Measurements from ENCODE around the gene FPGS.

DNA sequence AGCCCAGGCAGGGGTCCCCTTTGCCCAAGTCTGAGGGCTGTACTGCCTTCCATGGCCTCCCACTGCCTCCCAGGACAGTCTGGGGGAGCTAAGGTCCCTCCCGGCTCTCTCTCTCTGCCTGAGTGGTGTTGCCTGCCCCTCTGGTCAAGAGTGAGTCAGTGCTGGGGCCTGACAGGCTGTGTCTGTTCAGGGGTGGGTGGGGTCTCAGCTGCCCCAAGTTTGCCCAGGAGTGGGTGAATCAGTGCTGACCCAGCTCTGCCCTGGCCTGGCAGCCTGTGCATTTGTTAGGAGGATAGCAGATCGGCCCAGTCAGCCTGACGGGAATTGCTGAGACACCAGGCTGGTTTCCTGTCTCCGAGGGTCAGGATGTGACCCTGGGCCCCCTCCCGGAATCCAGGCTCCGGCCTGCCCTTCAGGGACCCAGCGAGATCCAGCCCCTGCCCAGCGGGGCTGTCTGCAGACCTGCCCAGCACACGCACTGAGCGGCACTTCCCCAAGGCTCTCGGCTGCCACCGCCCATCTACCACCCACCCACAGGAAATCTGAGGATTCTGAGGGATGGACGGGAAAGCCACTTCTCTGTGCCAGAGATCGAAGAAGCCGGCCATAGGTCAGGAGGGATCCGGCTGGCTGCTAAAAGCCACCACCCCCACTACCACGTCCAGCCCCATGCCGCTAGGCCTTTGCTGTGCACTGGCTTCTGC lies 35.8 kb downstream of the FPGS start:
- TF ChIP-seq TAF1 (IDR thresholded peaks at IDR 0.05; ENCODE audit: borderline replicate concordance, low read depth, low read length) = peak; percentile 70; the same call in 1 of the 2 replicates
- TF ChIP-seq, protein P1, sequence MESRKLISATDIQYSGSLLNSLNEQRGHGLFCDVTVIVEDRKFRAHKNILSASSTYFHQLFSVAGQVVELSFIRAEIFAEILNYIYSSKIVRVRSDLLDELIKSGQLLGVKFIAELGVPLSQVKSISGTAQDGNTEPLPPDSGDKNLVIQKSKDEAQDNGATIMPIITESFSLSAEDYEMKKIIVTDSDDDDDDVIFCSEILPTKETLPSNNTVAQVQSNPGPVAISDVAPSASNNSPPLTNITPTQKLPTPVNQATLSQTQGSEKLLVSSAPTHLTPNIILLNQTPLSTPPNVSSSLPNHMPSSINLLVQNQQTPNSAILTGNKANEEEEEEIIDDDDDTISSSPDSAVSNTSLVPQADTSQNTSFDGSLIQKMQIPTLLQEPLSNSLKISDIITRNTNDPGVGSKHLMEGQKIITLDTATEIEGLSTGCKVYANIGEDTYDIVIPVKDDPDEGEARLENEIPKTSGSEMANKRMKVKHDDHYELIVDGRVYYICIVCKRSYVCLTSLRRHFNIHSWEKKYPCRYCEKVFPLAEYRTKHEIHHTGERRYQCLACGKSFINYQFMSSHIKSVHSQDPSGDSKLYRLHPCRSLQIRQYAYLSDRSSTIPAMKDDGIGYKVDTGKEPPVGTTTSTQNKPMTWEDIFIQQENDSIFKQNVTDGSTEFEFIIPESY (IDR thresholded peaks at IDR 0.05; ENCODE audit: borderline replicate concordance, low read depth) = 0 out of 2 replicates have a peak, but pooled peaks have one; percentile 18
- TF ChIP-seq, protein P2, sequence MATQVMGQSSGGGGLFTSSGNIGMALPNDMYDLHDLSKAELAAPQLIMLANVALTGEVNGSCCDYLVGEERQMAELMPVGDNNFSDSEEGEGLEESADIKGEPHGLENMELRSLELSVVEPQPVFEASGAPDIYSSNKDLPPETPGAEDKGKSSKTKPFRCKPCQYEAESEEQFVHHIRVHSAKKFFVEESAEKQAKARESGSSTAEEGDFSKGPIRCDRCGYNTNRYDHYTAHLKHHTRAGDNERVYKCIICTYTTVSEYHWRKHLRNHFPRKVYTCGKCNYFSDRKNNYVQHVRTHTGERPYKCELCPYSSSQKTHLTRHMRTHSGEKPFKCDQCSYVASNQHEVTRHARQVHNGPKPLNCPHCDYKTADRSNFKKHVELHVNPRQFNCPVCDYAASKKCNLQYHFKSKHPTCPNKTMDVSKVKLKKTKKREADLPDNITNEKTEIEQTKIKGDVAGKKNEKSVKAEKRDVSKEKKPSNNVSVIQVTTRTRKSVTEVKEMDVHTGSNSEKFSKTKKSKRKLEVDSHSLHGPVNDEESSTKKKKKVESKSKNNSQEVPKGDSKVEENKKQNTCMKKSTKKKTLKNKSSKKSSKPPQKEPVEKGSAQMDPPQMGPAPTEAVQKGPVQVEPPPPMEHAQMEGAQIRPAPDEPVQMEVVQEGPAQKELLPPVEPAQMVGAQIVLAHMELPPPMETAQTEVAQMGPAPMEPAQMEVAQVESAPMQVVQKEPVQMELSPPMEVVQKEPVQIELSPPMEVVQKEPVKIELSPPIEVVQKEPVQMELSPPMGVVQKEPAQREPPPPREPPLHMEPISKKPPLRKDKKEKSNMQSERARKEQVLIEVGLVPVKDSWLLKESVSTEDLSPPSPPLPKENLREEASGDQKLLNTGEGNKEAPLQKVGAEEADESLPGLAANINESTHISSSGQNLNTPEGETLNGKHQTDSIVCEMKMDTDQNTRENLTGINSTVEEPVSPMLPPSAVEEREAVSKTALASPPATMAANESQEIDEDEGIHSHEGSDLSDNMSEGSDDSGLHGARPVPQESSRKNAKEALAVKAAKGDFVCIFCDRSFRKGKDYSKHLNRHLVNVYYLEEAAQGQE (IDR thresholded peaks at IDR 0.05; ENCODE audit: low read depth, low read length) = 0 out of 2 replicates have a peak, but pooled peaks have one; percentile 9
- TF ChIP-seq, protein P3, sequence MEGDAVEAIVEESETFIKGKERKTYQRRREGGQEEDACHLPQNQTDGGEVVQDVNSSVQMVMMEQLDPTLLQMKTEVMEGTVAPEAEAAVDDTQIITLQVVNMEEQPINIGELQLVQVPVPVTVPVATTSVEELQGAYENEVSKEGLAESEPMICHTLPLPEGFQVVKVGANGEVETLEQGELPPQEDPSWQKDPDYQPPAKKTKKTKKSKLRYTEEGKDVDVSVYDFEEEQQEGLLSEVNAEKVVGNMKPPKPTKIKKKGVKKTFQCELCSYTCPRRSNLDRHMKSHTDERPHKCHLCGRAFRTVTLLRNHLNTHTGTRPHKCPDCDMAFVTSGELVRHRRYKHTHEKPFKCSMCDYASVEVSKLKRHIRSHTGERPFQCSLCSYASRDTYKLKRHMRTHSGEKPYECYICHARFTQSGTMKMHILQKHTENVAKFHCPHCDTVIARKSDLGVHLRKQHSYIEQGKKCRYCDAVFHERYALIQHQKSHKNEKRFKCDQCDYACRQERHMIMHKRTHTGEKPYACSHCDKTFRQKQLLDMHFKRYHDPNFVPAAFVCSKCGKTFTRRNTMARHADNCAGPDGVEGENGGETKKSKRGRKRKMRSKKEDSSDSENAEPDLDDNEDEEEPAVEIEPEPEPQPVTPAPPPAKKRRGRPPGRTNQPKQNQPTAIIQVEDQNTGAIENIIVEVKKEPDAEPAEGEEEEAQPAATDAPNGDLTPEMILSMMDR (IDR thresholded peaks at IDR 0.05) = no peak
- no peak; a peak in 1 of 4 replicates for TF ChIP-seq EP300 (IDR thresholded peaks at IDR 0.05; ENCODE audit: borderline replicate concordance in 1 of 2, low read depth in 1 of 2, low read length in 1 of 2)
- TF ChIP-seq FOXM1 (IDR thresholded peaks at IDR 0.05; ENCODE audit: low read depth) = no peak
- no peak for TF ChIP-seq RFX5 (IDR thresholded peaks at IDR 0.05; ENCODE audit: low read length)
- TF ChIP-seq GATA2 (CRISPR knock-in tag; IDR thresholded peaks at IDR 0.05) = no peak
- TF ChIP-seq JUND (IDR thresholded peaks at IDR 0.05) = peak; percentile 55
- peak; percentile 42; the same call in 1 of the 2 replicates for TF ChIP-seq YY1 (IDR thresholded peaks at IDR 0.05; ENCODE audit: low read depth)
- TF ChIP-seq POLR2AphosphoS5 (IDR thresholded peaks at IDR 0.05; ENCODE audit: low read depth, low read length) = peak; percentile 76; the same call in 1 of the 2 replicates
- peak; percentile 51 for TF ChIP-seq GABPA (IDR thresholded peaks at IDR 0.05; ENCODE audit: low read depth)
- TF ChIP-seq, protein P4, sequence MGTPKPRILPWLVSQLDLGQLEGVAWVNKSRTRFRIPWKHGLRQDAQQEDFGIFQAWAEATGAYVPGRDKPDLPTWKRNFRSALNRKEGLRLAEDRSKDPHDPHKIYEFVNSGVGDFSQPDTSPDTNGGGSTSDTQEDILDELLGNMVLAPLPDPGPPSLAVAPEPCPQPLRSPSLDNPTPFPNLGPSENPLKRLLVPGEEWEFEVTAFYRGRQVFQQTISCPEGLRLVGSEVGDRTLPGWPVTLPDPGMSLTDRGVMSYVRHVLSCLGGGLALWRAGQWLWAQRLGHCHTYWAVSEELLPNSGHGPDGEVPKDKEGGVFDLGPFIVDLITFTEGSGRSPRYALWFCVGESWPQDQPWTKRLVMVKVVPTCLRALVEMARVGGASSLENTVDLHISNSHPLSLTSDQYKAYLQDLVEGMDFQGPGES (IDR thresholded peaks at IDR 0.05; ENCODE audit: low read depth, low read length) = no peak
- peak; percentile 89 for TF ChIP-seq RXRA (IDR thresholded peaks at IDR 0.05; ENCODE audit: borderline replicate concordance, low read depth)
